Activated CD4-positive, alpha-beta T cell treated with anti-CD3 and anti-CD28 coated beads, Interleukin-2, amount 10 ng/mL, durations not matched to agents 7 days and 5 days (primary cell): ENCODE measurements around the gene ECM1. TPM values are rescaled to one million over a fixed set of nuclear protein-coding genes. Genes with fewer than 3 reads are reported as not detected.

Experiments
- CTCF ChIA-PET: fragments of 350-600 bp; sonication (Branson Sonifier 250); formaldehyde crosslinking; loops from one replicate; lab custom pipeline; 2021; ENCODE audit warnings: antibody characterized with exemption; lab: Charles Lee
- POLR2A ChIA-PET: fragments of 350-600 bp; sonication (Branson Sonifier 250); formaldehyde crosslinking; loops from one replicate; lab custom pipeline; 2021; ENCODE audit warnings: antibody characterized with exemption; lab: Charles Lee
- DNase-seq: peaks from one replicate; pipeline ENCODE4 v3.0.0-alpha.2; 2020
- H3K27ac Mint-ChIP-seq: one replicate; pipeline ENCODE4 v1.8.0; 2021; ENCODE audit warnings: mild to moderate bottlenecking, moderate library complexity, mixed read lengths
- H3K27me3 Mint-ChIP-seq: one replicate; pipeline ENCODE4 v1.8.0; 2021; ENCODE audit warnings: mixed read lengths
- H3K36me3 Mint-ChIP-seq: one replicate; pipeline ENCODE4 v1.8.0; 2021; ENCODE audit warnings: low read depth, mixed read lengths
- H3K4me1 Mint-ChIP-seq: one replicate; pipeline ENCODE4 v1.8.0; 2021; ENCODE audit warnings: mixed read lengths
- H3K4me3 Mint-ChIP-seq: one replicate; pipeline ENCODE4 v1.8.0; 2021; ENCODE audit warnings: mild to moderate bottlenecking, moderate library complexity, mixed read lengths
- H3K9me3 Mint-ChIP-seq: one replicate; pipeline ENCODE4 v1.8.0; 2021; ENCODE audit warnings: mixed read lengths
- total RNA-seq, 2 experiments: library from RNA; stranded (reverse); gene quantifications; one replicate each; pipeline ENCODE4 v1.2.3, GENCODE V29; 2021

The ECM1 gene
- total RNA-seq, 2 experiments from 2014 or later, result 0.87 to 1.2 TPM

GRCh38 chr1:150549496-150550221, 41.8 kb downstream of the ECM1 start:
- Mint-ChIP-seq H3K9me3 (no peaks in the 10 kb centered on the region), H3K27ac (peak overlapping the region; percentile 50), H3K36me3 (no peaks in the 10 kb centered on the region), H3K4me3 (peak overlapping the region; percentile 68), H3K4me1 (peaks cover 30% of the 10 kb centered on the region), H3K27me3 (peaks cover 28% of the 10 kb centered on the region)
- ChIA-PET POLR2A (no interaction called here), CTCF (interaction anchor here (1.0 to 9.7 kb wide), 5 partner anchors 10 to 64 kb away, joined by 3 to 84 read pairs (median 4); no protein-coding TSS in a partner anchor)
- no peak for DNase-seq

GRCh38 chr1:150550222-150551050, 42.5 kb downstream of the ECM1 start:
- Mint-ChIP-seq H3K4me3 (no peak overlapping the region), H3K9me3 (no peaks in the 10 kb centered on the region), H3K27ac (peak overlapping the region; percentile 31), H3K4me1 (peaks cover 30% of the 10 kb centered on the region), H3K36me3 (no peaks in the 10 kb centered on the region), H3K27me3 (peaks cover 26% of the 10 kb centered on the region)
- ChIA-PET POLR2A (no interaction called here), CTCF (interaction anchor here (1.2 to 9.7 kb wide), 2 partner anchors 9 to 18 kb away, joined by 4 to 84 read pairs; no protein-coding TSS in a partner anchor)
- DNase-seq, result no peak

- Mint-ChIP-seq H3K4me1 (peaks cover 32% of the 10 kb centered on the region), H3K36me3 (no peaks in the 10 kb centered on the region), H3K9me3 (no peaks in the 10 kb centered on the region), H3K4me3 (no peak overlapping the region), H3K27me3 (peaks cover 23% of the 10 kb centered on the region), H3K27ac (no peak overlapping the region)
- ChIA-PET CTCF (interaction anchor here (0.6 to 9.7 kb wide), 7 partner anchors 8 to 406 kb away, joined by 3 to 84 read pairs (median 3); no protein-coding TSS in a partner anchor), POLR2A (no interaction called here)
- DNase-seq, result no peak
These were observed 43.3 kb downstream of the ECM1 start for GRCh38 chr1:150551051-150551783.

GRCh38 chr1:150551784-150552127, 43.8 kb downstream of the ECM1 start:
- no peaks in the 10 kb centered on the region for H3K9me3 Mint-ChIP-seq
- no peaks in the 10 kb centered on the region for H3K36me3 Mint-ChIP-seq
- CTCF ChIA-PET, result interaction anchor here (0.6 to 9.7 kb wide), 10 partner anchors 8 to 794 kb away, joined by 3 to 84 read pairs (median 4); no protein-coding TSS in a partner anchor
- peaks cover 20% of the 10 kb centered on the region for H3K27me3 Mint-ChIP-seq
- peaks cover 32% of the 10 kb centered on the region for H3K4me1 Mint-ChIP-seq
- H3K27ac Mint-ChIP-seq, result no peak overlapping the region
- H3K4me3 Mint-ChIP-seq, result no peak overlapping the region
- POLR2A ChIA-PET, result no interaction called here
- no peak for DNase-seq

GRCh38 chr1:150552128-150552910, 44.4 kb downstream of the ECM1 start:
- no peaks in the 10 kb centered on the region for H3K36me3 Mint-ChIP-seq
- ChIA-PET POLR2A (no interaction called here), CTCF (interaction anchor here (0.6 to 9.7 kb wide), 9 partner anchors 7 to 794 kb away, joined by 3 to 84 read pairs (median 4); no protein-coding TSS in a partner anchor)
- no peak overlapping the region for H3K4me3 Mint-ChIP-seq
- H3K9me3 Mint-ChIP-seq, result no peaks in the 10 kb centered on the region
- no peak for DNase-seq
- H3K27me3 Mint-ChIP-seq, result peaks cover 17% of the 10 kb centered on the region
- H3K4me1 Mint-ChIP-seq, result peaks cover 32% of the 10 kb centered on the region
- peak overlapping the region; percentile 46 for H3K27ac Mint-ChIP-seq

GRCh38 chr1:150552911-150553289, 45.0 kb downstream of the ECM1 start:
- ChIA-PET POLR2A (no interaction called here), CTCF (interaction anchor here (1.0 to 9.7 kb wide), 2 partner anchors 7 to 20 kb away, joined by 5 to 84 read pairs; no protein-coding TSS in a partner anchor)
- Mint-ChIP-seq H3K27me3 (peaks cover 17% of the 10 kb centered on the region), H3K9me3 (no peaks in the 10 kb centered on the region), H3K4me3 (no peak overlapping the region), H3K4me1 (peaks cover 32% of the 10 kb centered on the region), H3K27ac (no peak overlapping the region), H3K36me3 (no peaks in the 10 kb centered on the region)
- DNase-seq, result no peak

GRCh38 chr1:150553392-150554085, 45.6 kb downstream of the ECM1 start:
- no peak overlapping the region for H3K4me3 Mint-ChIP-seq
- H3K4me1 Mint-ChIP-seq, result peaks cover 29% of the 10 kb centered on the region
- no peak for DNase-seq
- ChIA-PET CTCF (interaction anchor here (0.6 to 1.0 kb wide), 3 partner anchors 13 to 24 kb away, joined by 3 to 5 read pairs (median 3); no protein-coding TSS in a partner anchor), POLR2A (no interaction called here)
- H3K27me3 Mint-ChIP-seq, result peaks cover 12% of the 10 kb centered on the region
- H3K36me3 Mint-ChIP-seq, result no peaks in the 10 kb centered on the region
- H3K27ac Mint-ChIP-seq, result peak overlapping the region; percentile 41
- H3K9me3 Mint-ChIP-seq, result no peaks in the 10 kb centered on the region

- POLR2A ChIA-PET, result no interaction called here
- Mint-ChIP-seq H3K4me3 (no peak overlapping the region), H3K4me1 (peaks cover 28% of the 10 kb centered on the region), H3K27ac (no peak overlapping the region), H3K36me3 (no peaks in the 10 kb centered on the region), H3K9me3 (no peaks in the 10 kb centered on the region), H3K27me3 (peaks cover 11% of the 10 kb centered on the region)
- CTCF ChIA-PET, result interaction anchor here (0.6 kb wide), 1 partner anchor 25 kb away, joined by 3 read pairs; no protein-coding TSS in a partner anchor
- no peak for DNase-seq
These were observed 46.2 kb downstream of the ECM1 start for GRCh38 chr1:150554086-150554452.

GRCh38 chr1:150555198-150555970, 47.5 kb downstream of the ECM1 start:
- H3K27me3 Mint-ChIP-seq, result peaks cover 6% of the 10 kb centered on the region
- DNase-seq, result no peak
- H3K27ac Mint-ChIP-seq, result no peak overlapping the region
- peaks cover 34% of the 10 kb centered on the region for H3K4me1 Mint-ChIP-seq
- no peak overlapping the region for H3K4me3 Mint-ChIP-seq
- no peaks in the 10 kb centered on the region for H3K36me3 Mint-ChIP-seq
- POLR2A ChIA-PET, result interaction anchor here (0.5 to 0.7 kb wide), 2 partner anchors 317 to 320 kb away, joined by 3 to 4 read pairs; no protein-coding TSS in a partner anchor
- CTCF ChIA-PET, result no interaction called here
- no peaks in the 10 kb centered on the region for H3K9me3 Mint-ChIP-seq

- H3K36me3 Mint-ChIP-seq, result peaks cover 1% of the 10 kb centered on the region
- peaks cover 2% of the 10 kb centered on the region for H3K27me3 Mint-ChIP-seq
- no peak overlapping the region for H3K4me3 Mint-ChIP-seq
- CTCF ChIA-PET, result interaction anchor here (9.9 kb wide), 1 partner anchor 18 kb away, joined by 158 read pairs; the partner anchor contains the start of gene MCL1
- DNase-seq, result no peak
- POLR2A ChIA-PET, result no interaction called here
- H3K9me3 Mint-ChIP-seq, result no peaks in the 10 kb centered on the region
- H3K27ac Mint-ChIP-seq, result no peak overlapping the region
- peaks cover 34% of the 10 kb centered on the region for H3K4me1 Mint-ChIP-seq
These were observed 48.3 kb downstream of the ECM1 start for GRCh38 chr1:150555971-150556865.
